ENCODE data around the gene UBP1.

GRCh38 chr3:33395900-33396299 lies 44.3 kb downstream of the UBP1 start:
- no peak for TF ChIP-seq L3MBTL2 (conservative IDR thresholded peaks at IDR 0.05)
- TF ChIP-seq BHLHE40 (IDR thresholded peaks at IDR 0.05; ENCODE audit: borderline replicate concordance) = no peak
- TF ChIP-seq SP1 (IDR thresholded peaks at IDR 0.05) = no peak
- no peak for TF ChIP-seq CTBP1 (IDR thresholded peaks at IDR 0.05; ENCODE audit: borderline replicate concordance)
- no peak for TF ChIP-seq FOXA1 (IDR thresholded peaks at IDR 0.05)

Data from HEK293T (cell line).